Skeletal muscle satellite cell (primary cell): Measurements from ENCODE around the gene CFAP61.
A peak's percentile ranks its signal among the peaks of the same experiment; 100 is the strongest.

ENCODE experiments used
- H3K27me3 ChIP-seq: 2 replicates; pipeline ENCODE4 v1.7.0; 2013; ENCODE audit warnings: low read length; ENCODE audit not compliant: control insufficient read depth, insufficient read depth
- H3K36me3 ChIP-seq: 2 replicates; pipeline ENCODE4 v1.7.0; 2013; ENCODE audit warnings: mild to moderate bottlenecking, control low read depth, low read length; ENCODE audit not compliant: insufficient read depth
- H3K4me1 ChIP-seq: 2 replicates; pipeline ENCODE4 v1.7.0; 2013; ENCODE audit warnings: low read length; ENCODE audit not compliant: control insufficient read depth, insufficient read depth
- H3K4me2 ChIP-seq: 2 replicates; pipeline ENCODE4 v1.7.0; 2013; ENCODE audit warnings: mild to moderate bottlenecking, low read length
- H3K4me3 ChIP-seq: 2 replicates; pipeline ENCODE4 v1.7.0; 2013; ENCODE audit warnings: low read length
- H3K9ac ChIP-seq: 2 replicates; pipeline ENCODE4 v1.7.0; 2013; ENCODE audit warnings: mild to moderate bottlenecking, low read depth, low read length, moderate library complexity
- H3K9me3 ChIP-seq: replicated peaks from 2 replicates; pipeline ENCODE4 v1.7.0; 2013; ENCODE audit warnings: mild to moderate bottlenecking, control low read depth, low read length

CFAP61 gene

DNA sequence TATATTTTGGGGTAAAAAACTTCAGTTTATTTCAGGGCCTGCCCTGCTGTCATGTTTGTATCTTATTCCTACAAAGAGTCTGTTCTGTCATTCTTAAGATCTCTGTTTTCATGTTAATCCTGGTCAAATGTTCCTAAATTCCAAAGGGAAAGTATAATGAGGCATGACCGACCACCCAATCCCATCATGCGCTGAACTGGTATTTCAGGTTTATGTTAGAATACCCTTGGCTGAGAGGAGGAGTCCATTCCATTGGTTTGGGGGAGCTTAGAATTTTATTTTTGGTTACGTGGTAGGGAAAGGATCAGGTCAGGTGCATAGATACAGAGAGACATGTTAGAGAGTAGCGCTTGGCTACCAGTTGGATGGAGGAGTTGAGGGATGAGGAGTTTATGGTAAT is 25.7 kb downstream of the CFAP61 start:
- Histone ChIP-seq H3K9ac (no peak overlapping the region), H3K4me3 (no peak overlapping the region), H3K4me1 (no peaks in the 10 kb centered on the region), H3K4me2 (no peak overlapping the region), H3K9me3 (no peaks in the 10 kb centered on the region), H3K27me3 (peaks cover 39% of the 10 kb centered on the region), H3K36me3 (no peaks in the 10 kb centered on the region)

DNA sequence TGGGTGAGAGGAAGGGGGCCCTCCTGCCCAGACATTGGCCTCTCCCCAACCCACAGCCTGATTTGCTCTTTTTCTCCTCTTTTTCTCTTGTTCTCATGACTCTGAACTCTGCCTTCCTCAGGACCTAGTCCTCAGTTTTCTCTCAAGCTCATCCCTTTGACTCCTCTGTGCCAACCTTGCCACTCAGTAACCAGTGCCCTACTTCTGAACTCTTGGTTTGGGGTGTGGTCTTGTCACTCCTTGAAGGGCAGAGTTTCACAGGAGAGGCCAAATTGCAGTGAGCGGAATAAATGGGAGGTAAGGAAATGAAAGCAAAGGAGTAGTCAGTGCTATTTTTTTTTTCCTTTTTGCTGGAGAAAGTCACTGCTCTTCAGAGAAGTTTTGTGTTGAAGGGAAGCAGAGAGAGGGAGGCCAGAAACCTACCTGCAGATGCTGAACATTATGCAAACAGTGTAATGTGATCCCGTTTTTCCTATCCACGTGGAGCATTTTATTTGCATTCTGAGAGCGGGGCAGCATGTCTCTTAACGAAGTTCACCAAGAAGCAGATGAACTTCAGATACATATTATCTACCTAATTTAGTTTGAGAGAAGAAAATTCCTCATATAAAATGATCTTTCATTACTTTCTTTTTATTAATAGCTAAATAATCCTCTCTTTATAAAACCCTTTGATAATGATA is 26.9 kb downstream of the CFAP61 start:
- Histone ChIP-seq H3K27me3 (peaks cover 27% of the 10 kb centered on the region), H3K4me1 (peaks cover under 1% of the 10 kb centered on the region), H3K9me3 (no peaks in the 10 kb centered on the region), H3K36me3 (no peaks in the 10 kb centered on the region), H3K9ac (no peak overlapping the region), H3K4me2 (no peak overlapping the region), H3K4me3 (no peak overlapping the region)

DNA sequence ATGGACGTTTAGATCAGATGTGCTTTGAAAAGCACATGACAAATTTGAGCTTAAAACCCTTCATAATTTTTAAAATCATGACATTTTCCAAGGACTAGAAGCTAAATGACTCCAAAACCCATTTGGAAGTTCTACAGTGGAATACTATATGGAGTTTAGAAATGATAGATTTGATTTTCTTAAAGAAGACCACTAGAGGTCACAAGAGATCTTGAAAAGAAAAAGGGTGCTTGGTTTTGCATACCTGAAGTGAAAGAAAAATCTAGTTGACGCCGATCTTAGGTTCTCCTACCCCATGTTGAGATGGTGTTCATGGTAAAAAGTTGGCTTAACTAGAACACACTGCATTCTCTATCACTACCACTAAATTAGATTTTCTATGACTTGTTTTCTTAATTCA is 31.5 kb downstream of the CFAP61 start:
- peaks cover 12% of the 10 kb centered on the region for H3K4me1 ChIP-seq
- no peaks in the 10 kb centered on the region for H3K9me3 ChIP-seq
- peaks cover 29% of the 10 kb centered on the region for H3K27me3 ChIP-seq
- no peak overlapping the region for H3K9ac ChIP-seq
- peak overlapping the region; percentile 53 for H3K4me2 ChIP-seq
- H3K4me3 ChIP-seq, result no peak overlapping the region
- H3K36me3 ChIP-seq, result no peaks in the 10 kb centered on the region

DNA sequence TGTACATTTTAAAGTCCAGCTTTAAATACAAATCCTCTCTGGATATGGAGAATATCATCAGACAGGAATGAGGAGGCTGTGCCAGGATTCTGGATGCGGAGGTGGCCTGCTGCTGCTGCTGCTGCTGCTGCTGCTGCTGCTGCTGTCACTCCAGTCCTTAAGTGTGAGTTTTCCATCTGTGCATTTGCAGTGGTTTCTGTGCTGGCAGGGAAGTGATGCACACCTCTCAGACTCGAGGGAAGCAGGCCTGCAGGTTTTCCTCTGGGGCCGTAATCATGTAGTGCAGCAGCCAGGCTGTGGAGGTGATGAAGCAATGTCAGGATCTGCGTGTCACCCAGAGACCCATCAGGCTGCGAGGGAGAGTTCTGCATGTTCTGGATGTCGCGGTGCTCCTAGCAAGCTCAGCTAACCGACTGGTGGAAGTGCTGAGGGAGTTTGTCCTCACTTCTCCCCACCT is 32.0 kb downstream of the CFAP61 start:
- peaks cover 26% of the 10 kb centered on the region for H3K27me3 ChIP-seq
- H3K4me3 ChIP-seq, result no peak overlapping the region
- no peak overlapping the region for H3K9ac ChIP-seq
- peaks cover 12% of the 10 kb centered on the region for H3K4me1 ChIP-seq
- no peaks in the 10 kb centered on the region for H3K36me3 ChIP-seq
- H3K4me2 ChIP-seq, result peak overlapping the region; percentile 53
- H3K9me3 ChIP-seq, result no peaks in the 10 kb centered on the region

DNA sequence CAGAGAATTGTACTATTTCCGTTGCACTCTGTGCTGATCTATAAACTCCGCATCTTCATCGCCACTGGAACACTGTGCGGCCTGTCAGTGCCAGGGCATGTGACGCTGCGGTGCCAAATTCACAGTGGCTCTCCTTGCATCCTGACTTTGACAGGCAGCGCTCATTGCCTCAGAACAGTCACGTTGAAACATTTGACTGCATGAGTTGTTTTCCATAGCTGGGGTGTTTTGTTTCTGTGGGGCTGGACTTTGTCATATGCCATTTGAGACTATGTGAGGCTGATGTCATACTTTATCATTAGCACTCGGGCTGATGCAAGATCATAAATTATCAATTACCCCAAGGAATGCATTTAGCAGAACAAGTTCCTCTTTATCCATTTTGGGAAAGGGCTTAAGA is 32.7 kb downstream of the CFAP61 start:
- Histone ChIP-seq H3K4me2 (no peak overlapping the region), H3K4me3 (no peak overlapping the region), H3K4me1 (peaks cover 12% of the 10 kb centered on the region), H3K9me3 (no peaks in the 10 kb centered on the region), H3K27me3 (peaks cover 25% of the 10 kb centered on the region), H3K36me3 (no peaks in the 10 kb centered on the region), H3K9ac (no peak overlapping the region)

DNA sequence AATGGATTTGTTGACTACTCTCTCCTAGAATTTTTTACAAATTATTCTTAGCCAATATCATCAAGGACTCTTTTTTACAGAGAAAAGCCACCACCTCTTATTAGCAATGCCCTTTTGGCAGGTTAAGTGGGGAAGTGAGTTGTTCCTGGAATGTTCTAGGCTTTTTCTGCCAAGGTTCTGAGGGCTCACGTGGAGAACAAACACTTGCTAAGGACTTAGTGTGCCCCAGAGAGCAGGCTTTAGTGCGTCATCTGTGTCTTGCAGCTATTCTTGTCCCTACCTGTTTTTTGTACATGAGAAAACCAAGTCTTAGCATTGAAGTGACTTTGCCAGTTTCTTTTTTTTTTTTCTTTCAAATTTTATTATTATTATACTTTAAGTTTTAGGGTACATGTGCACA is 33.5 kb downstream of the CFAP61 start:
- H3K9ac ChIP-seq, result no peak overlapping the region

DNA sequence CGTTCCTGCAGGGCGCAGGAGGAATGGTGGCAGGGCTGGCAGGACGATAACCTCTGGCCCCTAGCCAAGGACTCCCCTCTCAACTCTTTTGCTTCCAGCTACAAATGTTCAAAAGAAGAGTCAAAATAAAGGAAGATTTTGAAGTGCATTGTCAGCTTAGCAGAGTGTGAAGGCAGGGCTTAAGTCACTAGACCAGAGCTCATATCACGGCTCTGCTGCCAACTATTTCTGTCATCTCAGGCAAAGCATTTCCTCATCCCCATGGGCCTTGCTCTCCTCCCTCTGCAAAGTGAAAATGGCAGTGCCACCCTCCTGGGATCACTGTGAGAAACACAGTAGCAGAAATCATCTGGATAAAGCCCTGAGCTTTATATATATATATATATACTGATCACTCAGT is 36.7 kb downstream of the CFAP61 start:
- H3K9me3 ChIP-seq, result no peaks in the 10 kb centered on the region
- no peak overlapping the region for H3K9ac ChIP-seq
- H3K4me1 ChIP-seq, result peaks cover 12% of the 10 kb centered on the region
- no peaks in the 10 kb centered on the region for H3K36me3 ChIP-seq
- H3K27me3 ChIP-seq, result peaks cover 20% of the 10 kb centered on the region
- H3K4me2 ChIP-seq, result no peak overlapping the region
- no peak overlapping the region for H3K4me3 ChIP-seq

More for the DNA sequence above, 33.5 kb downstream of the CFAP61 start:
- no peaks in the 10 kb centered on the region for H3K36me3 ChIP-seq
- H3K4me2 ChIP-seq, result no peak overlapping the region
- peaks cover 25% of the 10 kb centered on the region for H3K27me3 ChIP-seq
- H3K4me3 ChIP-seq, result no peak overlapping the region
- H3K9me3 ChIP-seq, result no peaks in the 10 kb centered on the region
- H3K4me1 ChIP-seq, result peaks cover 12% of the 10 kb centered on the region

DNA sequence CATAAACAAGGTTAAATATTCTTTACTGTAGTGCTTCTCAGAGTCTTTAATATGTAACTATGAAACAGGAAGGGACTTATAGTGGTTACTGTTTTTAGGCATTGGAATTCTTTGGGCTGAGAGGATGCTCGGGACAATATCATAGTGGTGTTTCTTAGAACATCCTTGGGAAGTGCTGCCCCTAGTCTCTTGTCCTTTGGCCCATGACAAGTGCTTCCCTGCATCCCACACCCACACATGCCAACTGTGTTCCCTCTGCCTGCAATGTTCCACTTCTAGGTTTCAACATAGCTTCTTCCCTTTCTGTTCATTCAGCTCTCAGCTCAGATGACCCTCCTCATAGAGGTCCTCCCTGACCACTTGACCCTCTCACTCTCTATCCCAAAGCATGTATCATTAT is 37.6 kb downstream of the CFAP61 start:
- Histone ChIP-seq H3K36me3 (no peaks in the 10 kb centered on the region), H3K4me3 (no peak overlapping the region), H3K4me2 (no peak overlapping the region), H3K27me3 (peaks cover 20% of the 10 kb centered on the region), H3K9me3 (no peaks in the 10 kb centered on the region), H3K9ac (no peak overlapping the region), H3K4me1 (peaks cover 4% of the 10 kb centered on the region)

DNA sequence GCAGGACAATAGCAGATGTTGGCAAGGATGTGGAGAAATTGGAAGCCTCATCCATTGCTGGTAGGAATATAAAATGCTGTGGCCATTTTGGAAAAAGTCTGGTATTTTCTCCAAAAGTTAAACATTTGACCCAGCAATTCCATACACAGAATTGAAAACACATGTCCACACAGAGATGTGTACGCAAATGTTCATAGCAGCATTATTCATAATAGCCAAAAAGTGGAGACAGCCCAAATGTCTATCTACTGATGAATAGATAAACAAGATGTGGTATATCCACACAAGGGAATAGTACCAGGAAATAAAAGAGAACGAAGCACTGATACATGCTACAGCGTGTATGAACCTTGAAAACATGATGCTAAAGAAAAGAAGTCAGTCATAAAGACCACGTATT is 40.5 kb downstream of the CFAP61 start:
- Histone ChIP-seq H3K4me2 (no peak overlapping the region), H3K27me3 (peaks cover 24% of the 10 kb centered on the region), H3K4me3 (no peak overlapping the region), H3K4me1 (no peaks in the 10 kb centered on the region), H3K36me3 (no peaks in the 10 kb centered on the region), H3K9ac (no peak overlapping the region), H3K9me3 (no peaks in the 10 kb centered on the region)

DNA sequence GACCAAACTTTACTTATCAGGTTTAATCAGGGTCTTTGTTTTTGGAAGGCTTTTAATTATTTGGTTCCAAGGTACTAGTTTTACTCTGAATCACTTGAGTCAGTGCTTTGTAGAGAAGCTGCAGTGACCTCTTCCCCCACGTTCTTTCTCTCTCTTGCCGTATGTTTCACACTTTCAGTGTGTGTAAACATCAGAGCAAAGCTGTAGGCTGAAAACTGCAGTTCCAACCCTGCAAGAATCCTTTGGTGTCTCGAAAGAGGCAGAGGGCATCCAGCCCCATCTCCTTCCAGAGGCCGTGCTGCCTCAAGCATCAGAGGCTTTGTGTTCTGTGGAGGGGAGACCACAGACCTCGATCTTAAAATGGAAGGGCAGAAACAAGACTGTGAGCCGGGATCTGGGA is 42.1 kb downstream of the CFAP61 start:
- Histone ChIP-seq H3K27me3 (peaks cover 12% of the 10 kb centered on the region), H3K9ac (no peak overlapping the region), H3K4me3 (no peak overlapping the region), H3K4me1 (no peaks in the 10 kb centered on the region), H3K4me2 (no peak overlapping the region), H3K9me3 (no peaks in the 10 kb centered on the region), H3K36me3 (no peaks in the 10 kb centered on the region)

DNA sequence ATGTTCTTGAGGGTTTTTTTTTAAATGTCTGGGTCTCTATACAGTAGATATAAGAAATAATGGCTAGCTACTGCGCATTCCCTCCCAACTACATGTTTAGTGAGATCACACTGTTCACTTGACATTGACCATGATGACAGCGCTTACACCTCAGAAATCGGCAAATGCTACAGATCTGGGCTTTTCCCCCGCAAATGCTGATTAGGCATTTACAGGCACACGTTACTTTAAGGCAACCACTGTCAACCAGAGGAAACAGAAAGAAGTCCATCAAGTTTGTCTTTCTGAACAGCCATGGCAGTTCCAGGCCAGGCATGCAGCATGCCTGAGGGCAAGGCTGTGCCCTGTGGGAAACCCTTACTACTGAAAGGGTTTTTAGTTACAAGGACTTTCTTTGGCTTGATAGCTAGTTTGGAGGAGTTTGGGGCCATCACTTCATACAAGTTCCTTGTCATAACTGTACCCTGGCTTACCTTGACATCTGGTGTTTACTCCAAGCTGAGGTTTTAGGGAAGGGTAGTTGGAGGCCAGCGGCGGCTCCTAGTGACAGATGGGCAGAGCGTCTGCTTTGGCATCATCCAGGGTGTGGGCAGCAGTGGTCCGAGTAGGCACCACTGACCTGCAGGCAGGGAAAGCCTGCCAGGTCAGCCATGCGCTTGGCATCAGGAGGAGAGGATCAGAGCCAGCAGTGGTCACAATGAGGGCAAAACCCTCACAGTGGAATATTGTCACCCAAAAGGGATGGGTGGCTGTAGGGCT is 43.0 kb downstream of the CFAP61 start:
- Histone ChIP-seq H3K4me1 (no peaks in the 10 kb centered on the region), H3K27me3 (peaks cover 12% of the 10 kb centered on the region), H3K36me3 (no peaks in the 10 kb centered on the region), H3K4me3 (no peak overlapping the region), H3K4me2 (no peak overlapping the region), H3K9me3 (no peaks in the 10 kb centered on the region), H3K9ac (no peak overlapping the region)

DNA sequence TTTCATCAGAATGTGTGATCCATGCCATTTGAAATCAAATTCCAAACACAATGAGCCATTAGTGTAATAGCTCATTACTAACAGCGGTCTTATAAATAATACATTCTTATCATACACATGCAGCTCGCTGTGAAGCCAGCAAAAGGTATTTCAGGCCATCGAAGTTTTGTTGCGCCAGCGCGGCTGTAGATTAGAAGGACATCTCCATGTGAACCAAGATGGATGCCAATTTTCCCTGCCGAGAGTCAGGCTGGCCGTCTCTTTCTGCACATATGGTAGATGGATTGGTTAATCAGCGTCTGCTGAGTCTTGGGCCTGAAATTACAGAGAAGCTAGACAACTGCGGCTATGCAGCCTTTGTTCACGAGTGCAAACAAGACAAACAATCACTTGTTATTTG is 44.1 kb downstream of the CFAP61 start:
- no peaks in the 10 kb centered on the region for H3K9me3 ChIP-seq
- H3K9ac ChIP-seq, result no peak overlapping the region
- H3K4me2 ChIP-seq, result no peak overlapping the region
- H3K4me3 ChIP-seq, result no peak overlapping the region
- H3K27me3 ChIP-seq, result peaks cover 12% of the 10 kb centered on the region
- no peaks in the 10 kb centered on the region for H3K4me1 ChIP-seq
- H3K36me3 ChIP-seq, result no peaks in the 10 kb centered on the region
